Occipital lobe (tissue), 2 donors: ENCODE data around the gene CXCL1. TPM values are rescaled to one million over a fixed set of nuclear protein-coding genes. Genes with fewer than 3 reads are reported as not detected.
"Not testable (repeated sequence)": the region's sequence is repeated elsewhere in the genome, so short reads cannot be mapped to it uniquely, and the experiment has no call there.

Source experiments
- DNase-seq: peaks from one replicate; lab custom pipeline; 2025; lab: John Stamatoyannopoulos, UW
- total RNA-seq: library from RNA; depleted of rRNA; stranded (reverse); fragments of >200 nt; gene quantifications from one replicate; pipeline ENCODE4 v1.2.3, GENCODE V29; 2014

Gene CXCL1
- total RNA-seq, 1 donor from 2014 or later: 2.0 TPM

- DNase-seq: no peak
Measured at GRCh38 chr4:73874386-73874785, 5.2 kb downstream of the CXCL1 start.

GRCh38 chr4:73875401-73875800 is 6.2 kb downstream of the CXCL1 start:
- no peak for DNase-seq

- no peak for DNase-seq
Measured at GRCh38 chr4:73883306-73883705, 14.1 kb downstream of the CXCL1 start.

GRCh38 chr4:73885574-73886267 is 16.5 kb downstream of the CXCL1 start:
- no peak for DNase-seq

- no peak for DNase-seq
Measured at GRCh38 chr4:73891326-73891725, 22.1 kb downstream of the CXCL1 start.

GRCh38 chr4:73891739-73892405 is 22.7 kb downstream of the CXCL1 start:
- DNase-seq: no peak

GRCh38 chr4:73892966-73893365 is 23.8 kb downstream of the CXCL1 start:
- no peak for DNase-seq

- DNase-seq: no peak
Measured at GRCh38 chr4:73894001-73894400, 24.8 kb downstream of the CXCL1 start.

GRCh38 chr4:73895201-73896175 is 26.3 kb downstream of the CXCL1 start:
- DNase-seq: no peak

GRCh38 chr4:73896416-73896815 is 27.2 kb downstream of the CXCL1 start:
- no peak for DNase-seq

- no peak for DNase-seq
Measured at GRCh38 chr4:73897380-73898136, 28.4 kb downstream of the CXCL1 start.

GRCh38 chr4:73899338-73899737 is 30.1 kb downstream of the CXCL1 start:
- not testable (repeated sequence) for DNase-seq

- DNase-seq: no peak
Measured at GRCh38 chr4:73901031-73901430, 31.8 kb downstream of the CXCL1 start.

GRCh38 chr4:73902038-73902637 is 32.9 kb downstream of the CXCL1 start:
- no peak for DNase-seq

- DNase-seq: no peak
Measured at GRCh38 chr4:73902817-73903547, 33.8 kb downstream of the CXCL1 start.

- no peak for DNase-seq
Measured at GRCh38 chr4:73904491-73904890, 35.3 kb downstream of the CXCL1 start.

GRCh38 chr4:73908965-73909364 is 39.8 kb downstream of the CXCL1 start:
- DNase-seq: no peak

- DNase-seq: no peak
Measured at GRCh38 chr4:73911746-73912145, 42.6 kb downstream of the CXCL1 start.

GRCh38 chr4:73912191-73912590 is 43.0 kb downstream of the CXCL1 start:
- no peak for DNase-seq

- no peak for DNase-seq
Measured at GRCh38 chr4:73914071-73914470, 44.9 kb downstream of the CXCL1 start.
